Tibial nerve (tissue), 4 donors: ENCODE measurements around the gene NMRK2. TPM values are rescaled to one million over a fixed set of nuclear protein-coding genes. Genes with fewer than 3 reads are reported as not detected.
"Not testable (repeated sequence)": the region's sequence is repeated elsewhere in the genome, so short reads cannot be mapped to it uniquely, and the experiment has no call there.

ENCODE experiments used
- DNase-seq, 2 donors: peaks; one replicate each; pipeline ENCODE4 v3.0.0-alpha.2; 2019; ENCODE audit warnings: low spot score in 2 of 2
- H3K27ac ChIP-seq, 4 donors: fragments of 200-600 bp; sonication (generic) in 3 of 4; one replicate each; pipeline ENCODE4 v1.5.1; 2017 to 2019; ENCODE audit warnings: mild to moderate bottlenecking in 1 of 4
- H3K27me3 ChIP-seq, 2 donors: fragments of 200-600 bp; sonication (generic) in 1 of 2; one replicate each; pipeline versions ENCODE4 v1.5.1 to v1.6.0; 2017 to 2019
- H3K36me3 ChIP-seq, 3 donors: fragments of 200-600 bp; sonication (generic); one replicate each; pipeline ENCODE4 v1.5.1; 2018 to 2019
- H3K4me1 ChIP-seq, 4 donors: fragments of 200-600 bp; sonication (generic) in 3 of 4; one replicate each; pipeline ENCODE4 v1.5.1; 2017 to 2019
- H3K4me3 ChIP-seq, 4 donors: fragments of 200-600 bp; sonication (generic) in 3 of 4; one replicate each; pipeline ENCODE4 v1.5.1; 2017 to 2019; ENCODE audit warnings: mild to moderate bottlenecking in 1 of 4, moderate library complexity in 1 of 4
- H3K9me3 ChIP-seq, 4 donors: fragments of 200-600 bp; sonication (generic) in 3 of 4; one replicate each; pipeline ENCODE4 v1.5.1; 2017 to 2019
- EP300 ChIP-seq, 2 donors: sonication (generic); formaldehyde crosslinking; IDR thresholded peaks; one replicate each; pipeline ENCODE4 v1.6.1; 2017; ENCODE audit warnings: antibody characterized with exemption in 2 of 2, mild to moderate bottlenecking in 1 of 2
- POLR2A ChIP-seq, 2 donors: fragments of 450-650 bp; IDR thresholded peaks; one replicate each; pipeline ENCODE4 v1.6.1; 2017; ENCODE audit warnings: antibody characterized with exemption in 2 of 2, mild to moderate bottlenecking in 2 of 2, moderate library complexity in 2 of 2
- WGBS, 2 donors: methylation state at CpG; one replicate each; pipeline ENCODE4 v1.1.5; 2018; 5-methylcytosine and 5-hydroxymethylcytosine counted together
- total RNA-seq, 4 donors: library from RNA; depleted of rRNA; stranded (reverse); fragments of >200 nt; gene quantifications; one replicate each; pipeline ENCODE4 v1.1.0, GENCODE V29; 2016
- TF ChIP-seq, protein P1 (sequence below), 5 experiments: fragments of 200-600 bp in 3 of 5; fragments of 450-650 bp in 2 of 5; sonication (generic) in 3 of 5; IDR thresholded peaks; one replicate each; pipeline ENCODE4 v1.5.1; 2016 to 2019; ENCODE audit warnings: antibody characterized with exemption in 5 of 5, mild to moderate bottlenecking in 3 of 5, moderate library complexity in 2 of 5

Gene NMRK2
- total RNA-seq, 4 donors from 2014 or later, result not detected

DNA sequence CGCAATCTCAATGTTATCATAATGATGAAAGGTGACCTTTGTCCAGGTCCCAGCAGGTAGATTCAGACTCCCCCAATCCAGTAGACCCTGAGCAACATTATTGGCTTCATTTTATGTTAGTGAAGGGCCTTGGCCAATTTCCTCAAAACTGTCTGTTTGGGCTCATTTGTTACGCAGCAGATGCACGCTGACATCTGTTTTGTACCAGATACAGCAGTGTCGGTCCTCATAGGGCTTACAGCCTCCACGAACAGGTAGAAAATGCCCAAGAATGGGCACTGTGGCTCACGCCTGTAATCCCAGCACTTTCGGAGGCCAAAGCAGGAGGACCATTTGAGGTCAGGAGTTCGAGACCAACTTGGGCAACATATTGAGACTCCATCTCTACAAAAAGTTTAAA, 13.1 kb upstream of the NMRK2 start:
- no peaks in the 10 kb centered on the region for H3K36me3 ChIP-seq
- H3K27me3 ChIP-seq, result no peaks in the 10 kb centered on the region
- peaks cover 0 to 45% (median 0%) of the 10 kb centered on the region in 4 donors for H3K9me3 ChIP-seq
- TF ChIP-seq POLR2A (IDR thresholded peaks at IDR 0.05) (no peak), EP300 (IDR thresholded peaks at IDR 0.05) (no peak)
- TF ChIP-seq, protein P1, sequence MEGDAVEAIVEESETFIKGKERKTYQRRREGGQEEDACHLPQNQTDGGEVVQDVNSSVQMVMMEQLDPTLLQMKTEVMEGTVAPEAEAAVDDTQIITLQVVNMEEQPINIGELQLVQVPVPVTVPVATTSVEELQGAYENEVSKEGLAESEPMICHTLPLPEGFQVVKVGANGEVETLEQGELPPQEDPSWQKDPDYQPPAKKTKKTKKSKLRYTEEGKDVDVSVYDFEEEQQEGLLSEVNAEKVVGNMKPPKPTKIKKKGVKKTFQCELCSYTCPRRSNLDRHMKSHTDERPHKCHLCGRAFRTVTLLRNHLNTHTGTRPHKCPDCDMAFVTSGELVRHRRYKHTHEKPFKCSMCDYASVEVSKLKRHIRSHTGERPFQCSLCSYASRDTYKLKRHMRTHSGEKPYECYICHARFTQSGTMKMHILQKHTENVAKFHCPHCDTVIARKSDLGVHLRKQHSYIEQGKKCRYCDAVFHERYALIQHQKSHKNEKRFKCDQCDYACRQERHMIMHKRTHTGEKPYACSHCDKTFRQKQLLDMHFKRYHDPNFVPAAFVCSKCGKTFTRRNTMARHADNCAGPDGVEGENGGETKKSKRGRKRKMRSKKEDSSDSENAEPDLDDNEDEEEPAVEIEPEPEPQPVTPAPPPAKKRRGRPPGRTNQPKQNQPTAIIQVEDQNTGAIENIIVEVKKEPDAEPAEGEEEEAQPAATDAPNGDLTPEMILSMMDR (IDR thresholded peaks at IDR 0.05), result no peak
- H3K4me3 ChIP-seq, result no peak overlapping the region
- H3K27ac ChIP-seq, result no peak overlapping the region
- 92 to 97% methylated on average over 8 of the region's 8 CpGs for WGBS, 2 donors
- H3K4me1 ChIP-seq, result no peaks in the 10 kb centered on the region
- no peak for DNase-seq

DNA sequence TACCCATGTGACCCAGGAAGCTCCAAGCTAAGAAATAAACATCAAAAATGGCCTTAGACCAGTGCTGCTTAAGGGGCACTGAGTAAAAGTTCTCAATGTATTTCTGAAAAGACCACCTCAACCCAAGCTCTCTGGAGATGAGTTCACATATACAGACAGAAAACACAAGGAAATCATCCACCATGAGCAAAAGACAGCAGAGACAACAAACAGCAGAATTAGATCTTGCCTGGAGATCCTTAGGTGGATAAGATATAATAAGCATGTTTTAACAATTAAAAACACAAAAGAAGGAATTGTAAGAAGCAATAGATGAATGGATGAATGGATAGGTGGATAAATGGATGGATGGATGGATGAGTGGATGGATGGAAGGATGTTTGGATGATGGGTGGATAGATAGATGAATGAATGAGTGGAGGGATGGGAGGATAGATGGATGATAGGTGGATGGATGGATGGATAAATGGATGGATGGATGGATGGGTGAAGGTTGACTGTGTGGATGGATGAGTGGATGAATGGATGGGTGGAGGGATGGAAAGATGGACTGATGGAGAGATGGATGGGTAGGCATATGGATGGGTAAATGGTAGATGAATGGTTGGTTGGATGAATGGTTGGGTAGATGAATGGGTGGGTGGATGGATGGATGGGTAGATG, 9.6 kb upstream of the NMRK2 start:
- TF ChIP-seq, protein P1 (IDR thresholded peaks at IDR 0.05), result no peak
- TF ChIP-seq POLR2A (IDR thresholded peaks at IDR 0.05), result no peak
- TF ChIP-seq EP300 (IDR thresholded peaks at IDR 0.05), result no peak
- no peak for DNase-seq
- no peaks in the 10 kb centered on the region for H3K36me3 ChIP-seq
- H3K9me3 ChIP-seq, result peaks cover 0 to 58% (median 0%) of the 10 kb centered on the region in 4 donors
- no peaks in the 10 kb centered on the region for H3K27me3 ChIP-seq
- H3K4me3 ChIP-seq, result no peak overlapping the region
- H3K27ac ChIP-seq, result no peak overlapping the region
- no peaks in the 10 kb centered on the region for H3K4me1 ChIP-seq

DNA sequence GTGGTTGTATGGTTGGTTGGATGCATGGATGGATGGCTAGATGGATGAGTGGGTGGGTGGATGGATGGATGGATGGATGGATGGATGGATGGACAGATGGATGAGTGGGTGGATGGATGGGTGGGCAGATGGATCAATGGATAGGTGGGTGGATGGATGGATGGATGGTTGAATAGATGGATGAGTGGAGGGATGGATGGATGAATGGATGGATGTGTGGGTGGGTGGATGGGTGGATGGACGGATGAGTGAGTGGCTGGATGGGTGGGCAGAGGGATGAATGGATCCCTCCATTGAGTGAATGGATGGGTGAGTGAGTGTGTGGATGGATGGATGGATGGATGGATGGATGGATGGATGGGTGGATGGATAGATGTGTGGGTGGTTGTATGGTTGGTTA, 9.0 kb upstream of the NMRK2 start:
- Histone ChIP-seq H3K4me3 (no peak overlapping the region), H3K4me1 (no peaks in the 10 kb centered on the region), H3K36me3 (no peaks in the 10 kb centered on the region), H3K27me3 (no peaks in the 10 kb centered on the region), H3K27ac (no peak overlapping the region), H3K9me3 (peaks cover 0 to 58% (median 0%) of the 10 kb centered on the region in 4 donors)
- TF ChIP-seq POLR2A (IDR thresholded peaks at IDR 0.05) (no peak), EP300 (IDR thresholded peaks at IDR 0.05) (no peak)
- TF ChIP-seq, protein P1 (IDR thresholded peaks at IDR 0.05), result no peak
- DNase-seq, result no peak
- 66 to 82% methylated on average over 1 of the region's 1 CpG for WGBS, 2 donors

DNA sequence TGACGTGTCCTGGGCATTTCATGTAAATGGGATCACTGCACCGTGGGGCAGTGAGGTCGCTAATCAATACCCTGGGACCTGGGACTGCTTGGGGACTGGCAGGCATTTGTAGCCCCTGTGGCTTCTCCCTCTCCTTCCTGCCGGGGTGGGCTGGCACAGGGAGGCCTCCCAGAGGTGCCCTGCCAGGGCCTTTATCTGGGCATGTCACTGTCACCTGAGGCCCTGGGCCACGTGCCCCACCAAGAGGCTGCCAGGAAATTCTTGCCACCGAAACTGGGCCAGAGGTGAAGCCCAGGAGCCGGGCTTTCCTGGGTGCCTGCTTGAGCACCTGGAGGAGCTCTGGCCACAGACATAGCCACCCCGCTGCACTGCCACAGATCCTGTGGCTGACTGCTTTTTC, 1.8 kb upstream of the NMRK2 start:
- 70 to 87% methylated on average over 7 of the region's 8 CpGs for WGBS, 2 donors
- peaks cover 0 to 13% (median 0%) of the 10 kb centered on the region in 4 donors for H3K9me3 ChIP-seq
- peaks cover 0 to 32% of the 10 kb centered on the region in 2 donors for H3K27me3 ChIP-seq
- DNase-seq, result no peak
- H3K27ac ChIP-seq, result no peak overlapping the region
- no peak for TF ChIP-seq POLR2A (IDR thresholded peaks at IDR 0.05)
- TF ChIP-seq, protein P1 (IDR thresholded peaks at IDR 0.05), result no peak
- no peak overlapping the region for H3K4me3 ChIP-seq
- H3K36me3 ChIP-seq, result no peaks in the 10 kb centered on the region
- peaks cover 0 to 10% (median 0%) of the 10 kb centered on the region in 4 donors for H3K4me1 ChIP-seq

DNA sequence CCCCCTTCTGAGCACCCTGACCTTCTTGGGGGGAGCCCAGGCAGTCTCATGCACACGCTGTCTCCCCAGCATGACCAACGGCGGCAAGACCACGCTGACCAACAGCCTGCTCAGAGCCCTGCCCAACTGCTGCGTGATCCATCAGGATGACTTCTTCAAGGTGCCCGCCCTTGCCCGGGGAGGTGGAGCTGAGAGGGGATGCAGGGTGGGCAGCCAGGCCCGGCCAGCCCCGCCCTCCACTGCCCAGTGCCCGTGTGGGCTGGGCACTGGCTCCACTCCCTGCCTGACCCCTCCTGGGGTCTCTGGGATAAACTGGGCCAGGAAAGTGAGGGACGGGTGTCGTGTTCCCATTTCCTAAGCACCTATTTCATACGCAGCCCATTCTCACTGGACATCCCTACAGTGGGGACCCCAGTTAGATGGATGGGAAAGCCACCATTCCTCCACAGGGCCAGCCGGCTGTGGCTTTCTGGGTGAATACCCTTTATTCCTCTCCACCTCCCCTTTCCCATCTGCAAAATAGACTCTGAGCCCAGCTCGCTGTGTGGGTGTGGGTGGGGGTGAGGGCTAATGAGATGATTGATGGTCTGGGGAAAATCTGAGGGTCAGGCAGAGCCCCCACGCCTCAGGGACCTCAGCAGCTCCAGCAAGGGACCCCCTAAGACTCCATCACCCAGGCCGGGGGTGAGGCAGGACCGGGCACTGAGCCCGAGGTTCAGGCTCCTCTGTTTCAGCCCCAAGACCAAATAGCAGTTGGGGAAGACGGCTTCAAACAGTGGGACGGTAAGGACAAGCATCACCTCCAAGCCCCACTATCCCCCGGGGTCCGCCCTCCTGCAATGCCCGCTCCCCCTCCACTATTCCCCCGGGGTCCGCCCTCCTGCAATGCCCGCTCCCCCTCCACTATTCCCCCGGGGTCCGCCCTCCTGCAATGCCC, 3.9 kb downstream of the NMRK2 start:
- H3K27ac ChIP-seq, result no peak overlapping the region
- DNase-seq, result no peak
- no peak for TF ChIP-seq POLR2A (IDR thresholded peaks at IDR 0.05)
- TF ChIP-seq, protein P1 (IDR thresholded peaks at IDR 0.05), result no peak
- no peak for TF ChIP-seq EP300 (IDR thresholded peaks at IDR 0.05)
- no peaks in the 10 kb centered on the region for H3K36me3 ChIP-seq
- H3K9me3 ChIP-seq, result peaks cover 0 to 14% (median 0%) of the 10 kb centered on the region in 4 donors
- WGBS, 2 donors, result 70 to 85% methylated on average over 20 to 21 of the region's 29 CpGs
- no peak overlapping the region for H3K4me3 ChIP-seq
- peaks cover 0 to 32% of the 10 kb centered on the region in 2 donors for H3K27me3 ChIP-seq
- peaks cover 0 to 10% (median 0%) of the 10 kb centered on the region in 4 donors for H3K4me1 ChIP-seq

DNA sequence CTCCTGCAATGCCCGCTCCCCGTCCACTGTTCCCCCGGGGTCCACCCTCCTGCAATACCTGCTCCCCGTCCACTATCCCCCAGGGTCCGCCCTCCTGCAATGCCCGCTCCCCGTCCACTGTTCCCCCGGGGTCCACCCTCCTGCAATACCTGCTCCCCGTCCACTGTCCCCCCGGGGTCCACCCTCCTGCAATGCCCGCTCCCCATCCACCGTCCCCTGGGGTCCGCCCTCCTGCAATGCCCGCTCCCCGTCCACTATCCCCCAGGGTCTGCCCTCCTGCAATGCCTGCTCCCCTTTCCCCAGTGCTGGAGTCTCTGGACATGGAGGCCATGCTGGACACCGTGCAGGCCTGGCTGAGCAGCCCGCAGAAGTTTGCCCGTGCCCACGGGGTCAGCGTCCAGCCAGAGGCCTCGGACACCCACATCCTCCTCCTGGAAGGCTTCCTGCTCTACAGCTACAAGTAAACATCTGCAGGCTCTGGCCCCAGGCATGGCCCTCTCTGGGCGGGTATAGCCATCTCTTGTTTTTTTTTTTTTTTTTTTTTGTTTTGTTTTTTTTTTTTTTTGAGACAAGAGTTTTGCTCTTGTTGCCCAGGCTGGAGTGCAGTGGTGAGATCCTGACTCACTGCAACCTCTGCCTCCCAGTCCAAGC, 5.6 kb downstream of the NMRK2 start:
- peaks cover 0 to 17% of the 10 kb centered on the region in 2 donors for H3K27me3 ChIP-seq
- H3K36me3 ChIP-seq, H3K4me1 ChIP-seq, DNase-seq, H3K4me3 ChIP-seq, H3K27ac ChIP-seq: not testable (repeated sequence)
- WGBS, 2 donors, result 89 to 91% methylated on average over 22 of the region's 22 CpGs
- H3K9me3 ChIP-seq, result peaks cover 0 to 14% (median 0%) of the 10 kb centered on the region in 4 donors
